K562 (cell line): ENCODE data around the gene CLEC10A. TPM values are rescaled to one million over a fixed set of nuclear protein-coding genes. Genes with fewer than 3 reads are reported as not detected.

Experiments used
- ATAC-seq: fragments of 200-7000 bp; cut with Tn5 transposase; 3 replicates; pipeline ENCODE4 v1.9.1; 2020; ENCODE audit warnings: moderate library complexity
- BruUV-seq: library from RNA; stranded (reverse); fragments of 400-500 nt; replicated peaks from 2 replicates; lab custom pipeline; 2021; lab: Mats Ljungman, UMichigan
- CTCF ChIA-PET: fragments of 300-600 bp; formaldehyde crosslinking; extraction: SDS; loops from one replicate; lab custom pipeline; 2021; ENCODE audit warnings: low intra/inter-chr PET ratio; lab: Yijun Ruan, JAX
- POLR2A ChIA-PET: fragments of 300-600, 350-650 bp; sonication (Branson Sonifier 250); formaldehyde crosslinking; extraction: SDS; loops from one replicate; lab custom pipeline; 2021; ENCODE audit warnings: antibody characterized with exemption, inconsistent platforms; lab: Yijun Ruan, JAX
- DNase-seq, 4 experiments: peaks; one replicate each; pipeline versions ENCODE4 v3.0.0 to v3.0.0-alpha.2; 2011 to 2018; ENCODE audit warnings: low spot score in 3 of 4, mixed read lengths in 3 of 4; ENCODE audit errors: extremely low read depth in 1 of 4
- FAIRE-seq: peaks from 2 replicates; lab custom pipeline; 2011; peaks lifted over from hg19 to GRCh38; lab: Jason Lieb, UNC
- H2AFZ ChIP-seq: 2 replicates; pipeline ENCODE4 v1.6.0; 2011; ENCODE audit warnings: low read depth, low read length, control low read depth, inconsistent platforms
- H3K27ac ChIP-seq: fragments of 200-600 bp; 3 replicates; pipeline ENCODE4 v1.8.0; 2011; ENCODE audit warnings: low read depth, mild to moderate bottlenecking, control low read depth, inconsistent platforms, low read length, moderate library complexity, mixed read lengths; ENCODE audit errors: extremely low read depth
- H3K27me3 ChIP-seq, 2 experiments: fragments of 300-600 bp in 1 of 2; 2 replicates in 1 of 2; 3 replicates in 1 of 2; pipeline versions ENCODE4 v1.6.0 to v1.8.0; 2011; ENCODE audit warnings: inconsistent platforms in 2 of 2, low read length in 2 of 2, mild to moderate bottlenecking in 1 of 2, mixed read lengths in 1 of 2, moderate library complexity in 1 of 2; ENCODE audit not compliant: control insufficient read depth in 2 of 2, insufficient read depth in 2 of 2
- H3K36me3 ChIP-seq: fragments of 300-600 bp; 3 replicates; pipeline ENCODE4 v1.8.0; 2011; ENCODE audit warnings: mild to moderate bottlenecking, low read length, inconsistent platforms; ENCODE audit not compliant: control insufficient read depth, insufficient read depth
- H3K4me1 ChIP-seq, 2 experiments: fragments of 200-600 bp in 1 of 2; replicated peaks in 1 of 2; 2 replicates in 1 of 2; 3 replicates in 1 of 2; pipeline versions ENCODE4 v1.5.1 to v1.8.0; 2011; ENCODE audit warnings: inconsistent platforms in 2 of 2, low read length in 2 of 2, mild to moderate bottlenecking in 1 of 2, mixed read lengths in 1 of 2, moderate library complexity in 1 of 2; ENCODE audit not compliant: control insufficient read depth in 2 of 2, insufficient read depth in 2 of 2
- H3K4me2 ChIP-seq: 2 replicates; pipeline ENCODE4 v1.6.1; 2011; ENCODE audit warnings: low read length, control low read depth, inconsistent platforms, mixed read lengths; ENCODE audit not compliant: insufficient read depth
- H3K4me3 ChIP-seq: fragments of 200-600 bp; sonication (generic), shearing (Covaris generic); 2 replicates; pipeline ENCODE4 v1.5.1; 2016; ENCODE audit warnings: control low read depth, inconsistent platforms
- H3K79me2 ChIP-seq: fragments of 200-600 bp; 3 replicates; pipeline ENCODE4 v1.8.0; 2011; ENCODE audit warnings: low read length, inconsistent platforms; ENCODE audit not compliant: control insufficient read depth, insufficient read depth
- H3K9ac ChIP-seq, 2 experiments: 2 replicates each; pipeline versions ENCODE4 v1.6.0 to v1.6.1; 2011; ENCODE audit warnings: low read depth in 2 of 2, low read length in 2 of 2, control low read depth in 1 of 2, inconsistent platforms in 1 of 2, mild to moderate bottlenecking in 1 of 2, mixed read lengths in 1 of 2; ENCODE audit not compliant: insufficient read depth in 1 of 2
- H3K9me1 ChIP-seq: one replicate; pipeline ENCODE4 v1.6.0; 2011; ENCODE audit warnings: inconsistent platforms, mild to moderate bottlenecking, low read length, moderate library complexity; ENCODE audit not compliant: control insufficient read depth, insufficient read depth
- H3K9me3 ChIP-seq: replicated peaks from 2 replicates; pipeline ENCODE4 v1.5.1; 2011; ENCODE audit warnings: low read depth, low read length, inconsistent platforms; ENCODE audit not compliant: control insufficient read depth, insufficient read depth
- H4K20me1 ChIP-seq: replicated peaks from 2 replicates; pipeline ENCODE4 v1.6.1; 2011; ENCODE audit warnings: low read length, inconsistent platforms, mixed read lengths; ENCODE audit not compliant: control insufficient read depth, insufficient read depth
- BDP1 ChIP-seq: IDR thresholded peaks from 3 replicates; pipeline ENCODE4 v1.6.1; 2011; ENCODE audit not compliant: insufficient read length, insufficient read depth
- CTBP1 ChIP-seq: fragments of 450-650 bp; IDR thresholded peaks from 2 replicates; pipeline ENCODE4 v1.6.1; 2016; ENCODE audit warnings: borderline replicate concordance
- GATA2 ChIP-seq: sonication (generic); formaldehyde crosslinking; IDR thresholded peaks from 2 replicates; pipeline ENCODE4 v1.4.0; 2020; ENCODE audit warnings: mild to moderate bottlenecking, missing genetic modification reagents
- IRF2 ChIP-seq: sonication (generic); formaldehyde crosslinking; IDR thresholded peaks from 2 replicates; pipeline ENCODE4 v1.8.1; 2022; ENCODE audit warnings: mild to moderate bottlenecking, missing genetic modification reagents
- NFXL1 ChIP-seq: fragments of 450-650 bp; formaldehyde crosslinking; IDR thresholded peaks from 2 replicates; pipeline ENCODE4 v1.4.0; 2021; ENCODE audit warnings: mild to moderate bottlenecking
- OTX1 ChIP-seq: fragments of 450-650 bp; formaldehyde crosslinking; IDR thresholded peaks from 2 replicates; pipeline ENCODE4 v1.4.0; 2022; ENCODE audit warnings: mild to moderate bottlenecking
- PHF8 ChIP-seq: fragments of 200-600 bp; sonication (generic); IDR thresholded peaks from 2 replicates; pipeline ENCODE4 v1.6.1; 2012; ENCODE audit warnings: mixed run types, mild to moderate bottlenecking, inconsistent platforms, low read length, moderate library complexity, borderline replicate concordance
- PRMT5 ChIP-seq: sonication (generic); formaldehyde crosslinking; IDR thresholded peaks from 2 replicates; pipeline ENCODE4 v1.5.0; 2020; ENCODE audit warnings: missing genetic modification reagents
- TCFL5 ChIP-seq: fragments of 250-450 bp; sonication (Bioruptor Pico); conservative IDR thresholded peaks from 2 replicates; pipeline ENCODE4 v1.6.1; 2021; ENCODE audit warnings: mild to moderate bottlenecking, moderate library complexity, matching md5 sums
- ZNF253 ChIP-seq: fragments of 250-450 bp; sonication (Bioruptor Pico); conservative IDR thresholded peaks from 2 replicates; pipeline ENCODE4 v1.6.1; 2021; ENCODE audit warnings: mild to moderate bottlenecking
- ZNF77 ChIP-seq: fragments of 250-450 bp; sonication (Bioruptor Pico); IDR thresholded peaks from 2 replicates; pipeline ENCODE4 v1.5.0; 2020
- ZZZ3 ChIP-seq: fragments of 450-650 bp; IDR thresholded peaks from 2 replicates; pipeline ENCODE4 v1.6.1; 2016; ENCODE audit warnings: antibody characterized with exemption, mild to moderate bottlenecking, moderate library complexity
- WGBS: fragments of 100-300 bp; shearing (Covaris generic); methylation state at CpG from one replicate; pipeline ENCODE4 v1.1.6; 2016; ENCODE audit warnings: low coverage, mixed read lengths; ENCODE audit not compliant: insufficient coverage; ENCODE audit errors: missing lambda C conversion rate; 5-methylcytosine and 5-hydroxymethylcytosine counted together
- in situ Hi-C: fragments of 300-500 bp; cut with MboI; formaldehyde crosslinking; loops from 4 replicates; pipeline ENCODE4 v1.15.0; 2018; ENCODE audit warnings: inconsistent platforms, mixed read lengths
- intact Hi-C: fragments of 100-400 bp; cut with micrococcal nuclease; formaldehyde crosslinking; loops from 2 replicates; pipeline ENCODE4 v1.14.2; 2022
- polyA plus RNA-seq, 8 experiments: library from polyadenylated mRNA; depleted of rRNA in 4 of 8; stranded (reverse) in 5 of 8; unstranded in 3 of 8; fragments of >200 nt; fragmentation: Nextera tagmentation in 2 of 8; fragmentation: Illumina TruSeq in 1 of 8; extraction: Ambion mirVana in 2 of 8; extraction: Trizol in 1 of 8; gene quantifications; 2 replicates each; pipeline versions ENCODE4 v1.2.1 to v1.2.3, GENCODE V29; 2011 to 2014; ENCODE audit warnings: inconsistent platforms in 1 of 8, missing spikeins in 1 of 8
- total RNA-seq, 7 experiments: library from RNA; depleted of rRNA in 6 of 7; stranded (reverse); fragments of >200 nt in 6 of 7; fragmentation: Illumina TruSeq in 2 of 7; extraction: Trizol in 2 of 7; gene quantifications; 2 replicates each; pipeline versions ENCODE4 v1.2.1 to v1.2.3, GENCODE V29; 2011 to 2021; ENCODE audit warnings: low replicate concordance in 1 of 7
- TF ChIP-seq, protein P1 (sequence below): sonication (generic); formaldehyde crosslinking; IDR thresholded peaks from 2 replicates; pipeline ENCODE4 v1.8.0; 2023; ENCODE audit warnings: mild to moderate bottlenecking, missing genetic modification reagents
- TF ChIP-seq, protein P2 (sequence below), 3 experiments: IDR thresholded peaks in 2 of 3; conservative IDR thresholded peaks in 1 of 3; 2 replicates each; pipeline ENCODE4 v1.5.1; 2011 to 2012; ENCODE audit warnings: low read length in 3 of 3, mild to moderate bottlenecking in 3 of 3, control low read depth in 2 of 3, improper control_type of control experiment in 1 of 3, inconsistent platforms in 1 of 3, low read depth in 1 of 3, mixed read lengths in 1 of 3, moderate library complexity in 1 of 3; ENCODE audit not compliant: insufficient read depth in 2 of 3

Gene CLEC10A
- total and polyA plus RNA-seq, 9 of the 15 experiments (the other 6 are each of a cell fraction or from before 2014, with no cell fraction given), result 0.04 to 0.11 (median 0.05) TPM; not detected in 6

DNA sequence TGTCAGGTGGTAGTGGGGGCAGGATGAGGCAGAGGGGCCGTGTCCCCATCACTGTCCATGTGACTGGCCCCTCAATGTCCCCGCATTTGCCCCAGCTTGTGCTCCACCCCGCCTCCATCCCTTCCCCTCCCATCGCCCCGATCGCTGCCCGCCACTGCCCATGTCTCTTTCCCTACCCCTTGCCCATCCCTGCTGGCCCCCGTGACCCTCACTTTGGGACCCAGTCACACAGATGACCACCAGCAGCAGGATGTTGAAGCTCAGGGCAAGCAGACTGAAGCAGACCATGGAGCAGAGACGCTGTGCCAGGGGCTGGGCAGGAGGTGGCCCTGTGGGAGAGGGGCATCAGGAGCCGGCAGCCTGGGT is 28.5 kb upstream of the CLEC10A start:
- Histone ChIP-seq H3K9me1 (no peaks in the 10 kb centered on the region), H2AFZ (no peak overlapping the region), H3K36me3 (no peaks in the 10 kb centered on the region), H4K20me1 (no peaks in the 10 kb centered on the region), H3K9ac (no peak overlapping the region), H3K9me3 (no peaks in the 10 kb centered on the region), H3K4me2 (no peak overlapping the region), H3K27ac (no peak overlapping the region), H3K27me3 (peaks cover 7 to 34% of the 10 kb centered on the region in 2 experiments; a peak in 4 of 5 replicates), H3K4me3 (no peak overlapping the region), H3K4me1 (peaks cover 0 to 3% of the 10 kb centered on the region in 2 experiments; a peak in 2 of 5 replicates), H3K79me2 (no peaks in the 10 kb centered on the region)
- POLR2A ChIA-PET, result no interaction called here
- no peak for ATAC-seq
- BruUV-seq, result no TSS peak
- FAIRE-seq, result no peak
- TF ChIP-seq, protein P1, sequence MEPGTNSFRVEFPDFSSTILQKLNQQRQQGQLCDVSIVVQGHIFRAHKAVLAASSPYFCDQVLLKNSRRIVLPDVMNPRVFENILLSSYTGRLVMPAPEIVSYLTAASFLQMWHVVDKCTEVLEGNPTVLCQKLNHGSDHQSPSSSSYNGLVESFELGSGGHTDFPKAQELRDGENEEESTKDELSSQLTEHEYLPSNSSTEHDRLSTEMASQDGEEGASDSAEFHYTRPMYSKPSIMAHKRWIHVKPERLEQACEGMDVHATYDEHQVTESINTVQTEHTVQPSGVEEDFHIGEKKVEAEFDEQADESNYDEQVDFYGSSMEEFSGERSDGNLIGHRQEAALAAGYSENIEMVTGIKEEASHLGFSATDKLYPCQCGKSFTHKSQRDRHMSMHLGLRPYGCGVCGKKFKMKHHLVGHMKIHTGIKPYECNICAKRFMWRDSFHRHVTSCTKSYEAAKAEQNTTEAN (CRISPR knock-in tag), result no peak
- WGBS, result 14% methylated on average over 5 of the region's 10 CpGs
- CTCF ChIA-PET, result no interaction called here
- intact Hi-C loops (no loop called here), in situ Hi-C loops (no loop called here)
- DNase-seq, result no peak

DNA sequence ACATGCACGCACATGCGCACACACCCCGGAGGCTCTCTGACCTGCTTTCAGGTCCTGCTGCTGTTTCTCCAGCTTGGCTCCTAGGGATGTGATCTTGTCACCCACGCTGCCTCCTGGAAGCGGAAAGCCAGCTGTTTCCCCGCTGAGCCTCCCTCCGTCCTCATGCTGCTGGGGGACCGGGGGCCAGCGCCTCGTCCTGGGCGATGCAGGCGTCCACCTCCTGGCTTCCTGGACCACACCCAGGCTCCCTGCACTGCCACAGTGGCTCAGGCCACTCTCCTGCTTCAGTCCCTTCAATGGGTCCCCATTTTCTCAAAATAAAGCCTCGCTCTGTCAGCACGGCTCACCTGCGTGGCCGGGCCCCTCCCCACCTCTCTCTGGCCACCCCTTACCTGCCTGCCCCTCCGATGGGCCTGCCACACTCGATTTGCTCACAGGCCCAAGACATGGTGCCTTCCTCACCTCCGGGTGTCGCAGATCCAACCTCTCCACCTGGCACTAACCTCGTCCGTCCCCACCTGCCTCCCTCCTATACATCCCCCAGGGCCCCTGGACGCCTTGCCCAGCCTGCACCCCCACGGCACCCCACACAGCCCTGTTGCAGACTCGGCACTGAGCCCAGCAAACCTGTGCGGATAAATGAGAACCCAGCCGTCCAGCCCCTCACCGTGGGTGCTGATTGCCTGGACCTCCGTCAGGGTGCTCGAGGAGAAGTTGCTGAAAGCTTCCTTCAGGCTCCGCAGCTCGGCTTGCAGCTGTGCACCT is 27.9 kb upstream of the CLEC10A start:
- in situ Hi-C loops (no loop called here), intact Hi-C loops (no loop called here)
- peaks cover 7 to 37% of the 10 kb centered on the region in 2 experiments; a peak in 4 of 5 replicates for H3K27me3 ChIP-seq
- ATAC-seq, result no peak
- BruUV-seq, result no TSS peak
- no peak overlapping the region for H2AFZ ChIP-seq
- no peak for FAIRE-seq
- no peaks in the 10 kb centered on the region for H3K9me3 ChIP-seq
- no peaks in the 10 kb centered on the region; the same call in 1 of the 2 replicates for H4K20me1 ChIP-seq
- TF ChIP-seq PRMT5 (no peak), CTBP1 (no peak), OTX1 (no peak), GATA2 (CRISPR knock-in tag) (no peak), TCFL5 (CRISPR knock-in tag) (no peak), PHF8 (no peak), ZNF77 (CRISPR knock-in tag) (no peak), ZNF253 (CRISPR knock-in tag) (no peak), IRF2 (no peak), NFXL1 (CRISPR knock-in tag) (no peak), ZZZ3 (no peak), BDP1 (no peak)
- TF ChIP-seq, protein P2, sequence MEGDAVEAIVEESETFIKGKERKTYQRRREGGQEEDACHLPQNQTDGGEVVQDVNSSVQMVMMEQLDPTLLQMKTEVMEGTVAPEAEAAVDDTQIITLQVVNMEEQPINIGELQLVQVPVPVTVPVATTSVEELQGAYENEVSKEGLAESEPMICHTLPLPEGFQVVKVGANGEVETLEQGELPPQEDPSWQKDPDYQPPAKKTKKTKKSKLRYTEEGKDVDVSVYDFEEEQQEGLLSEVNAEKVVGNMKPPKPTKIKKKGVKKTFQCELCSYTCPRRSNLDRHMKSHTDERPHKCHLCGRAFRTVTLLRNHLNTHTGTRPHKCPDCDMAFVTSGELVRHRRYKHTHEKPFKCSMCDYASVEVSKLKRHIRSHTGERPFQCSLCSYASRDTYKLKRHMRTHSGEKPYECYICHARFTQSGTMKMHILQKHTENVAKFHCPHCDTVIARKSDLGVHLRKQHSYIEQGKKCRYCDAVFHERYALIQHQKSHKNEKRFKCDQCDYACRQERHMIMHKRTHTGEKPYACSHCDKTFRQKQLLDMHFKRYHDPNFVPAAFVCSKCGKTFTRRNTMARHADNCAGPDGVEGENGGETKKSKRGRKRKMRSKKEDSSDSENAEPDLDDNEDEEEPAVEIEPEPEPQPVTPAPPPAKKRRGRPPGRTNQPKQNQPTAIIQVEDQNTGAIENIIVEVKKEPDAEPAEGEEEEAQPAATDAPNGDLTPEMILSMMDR (IDR thresholded peaks at IDR 0.05 in 2 of 3, conservative IDR thresholded peaks at IDR 0.05 in 1 of 3; ENCODE audit: insufficient read depth in 2 of 3, low read depth in 1 of 3, low read length in 3 of 3), result no peak
- no peak overlapping the region for H3K9ac ChIP-seq
- no peak overlapping the region for H3K4me3 ChIP-seq
- H3K79me2 ChIP-seq, result no peaks in the 10 kb centered on the region
- WGBS, result 2% methylated on average over 21 of the region's 32 CpGs
- CTCF ChIA-PET, result no interaction called here
- H3K27ac ChIP-seq, result no peak overlapping the region
- H3K4me1 ChIP-seq, result peaks cover 0 to 3% of the 10 kb centered on the region in 2 experiments; a peak in 2 of 5 replicates
- POLR2A ChIA-PET, result no interaction called here
- no peaks in the 10 kb centered on the region for H3K36me3 ChIP-seq
- H3K9me1 ChIP-seq, result no peaks in the 10 kb centered on the region
- H3K4me2 ChIP-seq, result no peak overlapping the region
- DNase-seq, result no peak
